ENCODE measurements around the gene PCA3.
"Not testable (repeated sequence)": the region's sequence is repeated elsewhere in the genome, so short reads cannot be mapped to it uniquely, and the experiment has no call there.

PCA3 gene

DNA sequence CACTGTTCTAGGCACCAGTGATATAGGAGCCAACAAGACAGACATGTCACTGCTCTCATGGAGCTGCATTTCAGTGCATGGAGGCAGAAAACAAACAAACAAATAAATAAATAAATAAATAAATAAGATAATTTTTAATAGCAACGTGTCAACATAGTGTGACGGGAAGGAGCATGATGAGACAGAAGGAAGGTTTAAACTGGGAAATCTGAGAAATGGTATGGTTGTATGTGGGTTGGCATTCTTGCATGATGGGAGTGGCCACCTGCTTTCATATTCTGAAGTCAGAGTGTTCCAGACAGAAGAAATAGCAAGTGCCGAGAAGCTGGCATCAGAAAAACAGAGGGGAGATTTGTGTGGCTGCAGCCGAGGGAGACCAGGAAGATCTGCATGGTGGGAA, at the start of gene PCA3:
TSS of gene PCA3 (plus strand) at position 301 of the 400 bp plus-strand sequence.
- no peak for DNase-seq

DNA sequence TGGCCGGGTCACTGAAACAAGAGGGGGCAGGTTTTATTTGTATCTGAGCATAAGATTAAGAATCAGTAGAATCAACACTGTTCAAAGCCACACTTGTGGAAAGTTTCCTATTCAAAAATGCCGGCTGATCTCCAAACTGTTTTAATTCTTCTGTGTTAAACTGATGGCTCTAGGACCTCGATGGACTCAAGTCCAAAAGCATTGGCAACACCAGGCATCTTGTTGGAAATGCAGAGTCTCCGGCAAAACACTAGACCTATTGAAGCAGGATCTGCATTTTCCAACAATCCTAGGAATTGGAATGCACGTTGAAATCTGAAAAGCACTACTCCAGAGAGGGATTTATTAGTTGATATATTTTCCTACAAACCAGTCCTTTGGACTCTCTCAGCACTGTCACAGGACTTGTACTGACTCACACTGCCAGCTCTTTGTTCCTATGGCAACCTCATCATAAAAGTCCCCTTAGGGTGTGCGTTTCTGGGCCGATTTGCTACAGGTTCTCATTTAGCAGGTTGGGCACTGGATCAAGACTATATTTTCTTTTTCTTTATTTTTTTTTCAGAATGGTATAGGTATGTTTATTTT, 48.1 kb upstream of the PCA3 start:
- peak; percentile 82 for DNase-seq

DNA sequence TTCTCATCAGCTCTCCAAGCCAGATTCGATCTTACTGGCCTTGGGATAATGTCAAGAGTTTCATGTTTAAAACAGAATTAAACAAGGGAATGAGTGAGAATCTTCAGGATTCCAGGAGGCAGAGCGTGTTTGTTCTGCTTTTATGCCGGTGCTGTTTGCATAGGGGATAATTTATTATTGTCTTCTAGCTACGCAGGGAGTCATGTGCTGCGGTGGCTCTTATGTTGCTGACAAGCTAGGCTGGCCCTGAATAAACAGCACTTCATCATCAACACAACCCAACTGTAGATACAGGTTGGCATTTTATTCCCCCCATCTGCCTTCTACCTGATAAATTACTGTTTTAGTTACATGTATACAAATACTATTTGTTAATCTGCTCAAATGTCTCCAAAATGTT, 47.1 kb upstream of the PCA3 start:
- peak; percentile 94 for DNase-seq

DNA sequence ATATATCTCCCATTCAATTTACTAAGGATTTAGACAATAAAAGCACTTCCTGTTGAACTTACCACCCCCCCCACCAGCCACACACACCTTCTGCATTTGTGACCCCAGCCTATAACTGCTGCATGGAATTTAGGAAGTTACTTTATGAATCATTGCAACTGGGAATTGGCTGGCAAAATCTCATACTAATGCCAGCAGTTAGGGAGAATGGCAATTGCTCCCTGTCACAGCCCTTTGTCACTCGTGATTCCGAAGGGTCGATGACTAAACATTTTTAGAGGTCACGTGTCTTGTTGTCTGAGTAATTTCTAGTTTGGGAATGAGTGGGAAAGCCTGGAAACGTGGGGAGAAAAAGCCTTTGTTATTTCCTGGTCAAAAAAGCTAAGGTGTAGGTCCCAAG, 46.6 kb upstream of the PCA3 start:
- peak; percentile 94 for DNase-seq

DNA sequence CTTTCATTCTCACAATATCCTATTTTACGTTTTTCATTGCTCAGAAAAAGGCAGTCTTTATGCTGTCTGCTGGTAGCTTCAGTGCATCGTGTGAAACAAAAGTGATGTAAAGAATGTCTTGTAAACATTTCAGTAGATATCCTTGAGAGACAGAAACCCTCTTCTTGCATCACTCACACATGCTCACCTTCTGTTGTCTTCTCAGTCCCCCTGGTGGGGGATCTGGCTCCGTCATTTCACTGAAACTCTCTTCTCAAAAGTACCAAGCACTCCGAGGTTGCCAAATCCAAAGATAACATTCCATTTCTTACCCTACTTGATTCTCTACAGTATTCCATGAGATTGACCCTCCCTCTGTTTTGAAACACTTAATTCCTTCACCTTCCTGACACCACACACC, 46.1 kb upstream of the PCA3 start:
- peak; percentile 36 for DNase-seq

DNA sequence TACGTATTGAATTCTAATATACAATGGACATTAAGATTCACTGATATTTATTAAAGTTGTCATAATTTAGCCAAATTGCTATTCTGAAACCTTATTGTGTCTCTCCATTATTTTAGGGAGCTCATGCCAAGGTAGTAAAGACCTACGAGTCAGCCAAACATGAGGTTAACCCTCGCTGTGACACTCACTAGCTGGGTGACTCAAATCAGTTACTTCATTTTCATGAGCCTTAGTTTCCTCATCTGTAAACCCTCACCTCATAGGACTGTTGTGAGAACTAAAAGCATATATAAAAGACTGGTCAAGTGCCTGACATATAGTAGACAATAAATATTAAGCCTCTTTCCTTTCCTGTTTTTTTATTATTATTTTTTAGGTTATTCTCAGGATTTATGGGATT, 44.0 kb upstream of the PCA3 start:
- DNase-seq = no peak

DNA sequence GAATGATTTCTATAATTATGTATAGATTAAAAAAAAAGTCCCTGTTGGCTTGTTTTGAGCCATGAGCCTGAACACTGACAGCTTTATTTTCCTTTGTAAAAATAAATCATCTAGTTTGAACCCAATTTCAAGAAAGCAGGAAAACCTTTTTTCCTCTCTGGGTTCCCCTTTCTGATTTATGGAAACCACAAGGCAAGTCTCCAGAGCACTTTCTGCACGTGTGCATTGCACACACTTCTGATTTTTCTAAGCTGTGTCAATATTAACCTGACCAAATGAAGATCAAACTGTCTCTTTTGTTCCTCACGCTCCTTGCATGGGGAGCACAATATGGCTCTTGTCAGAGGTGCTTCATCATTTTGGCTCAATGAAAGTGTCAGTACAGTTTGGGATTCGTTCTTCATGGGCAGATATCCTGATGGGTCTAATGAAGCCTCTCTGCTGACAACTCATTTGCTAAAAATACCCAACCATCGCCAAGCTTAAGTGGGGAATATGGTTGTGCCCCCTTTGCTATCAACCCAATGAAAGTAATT, 39.2 kb upstream of the PCA3 start:
- peak; percentile 97 for DNase-seq

DNA sequence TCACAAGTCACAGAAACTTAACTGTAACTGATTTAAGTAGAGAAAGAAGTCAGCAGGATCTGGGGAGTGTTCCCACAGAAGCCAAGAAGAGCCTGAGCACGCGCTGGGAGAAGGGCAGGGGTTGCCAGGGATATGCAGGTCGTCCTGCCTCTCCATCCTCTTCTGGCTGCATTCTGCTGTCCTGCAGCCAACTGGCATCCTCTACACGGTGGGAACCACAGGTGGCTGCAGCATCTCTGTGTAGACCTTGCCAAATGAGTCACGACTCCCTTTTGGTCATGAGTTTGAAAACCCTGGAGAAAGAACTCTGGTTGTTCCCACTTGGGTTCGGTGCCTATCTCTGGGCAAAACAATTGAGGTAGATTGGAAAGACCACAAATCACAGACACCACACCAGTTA, 38.4 kb upstream of the PCA3 start:
- peak; percentile 83 for DNase-seq

DNA sequence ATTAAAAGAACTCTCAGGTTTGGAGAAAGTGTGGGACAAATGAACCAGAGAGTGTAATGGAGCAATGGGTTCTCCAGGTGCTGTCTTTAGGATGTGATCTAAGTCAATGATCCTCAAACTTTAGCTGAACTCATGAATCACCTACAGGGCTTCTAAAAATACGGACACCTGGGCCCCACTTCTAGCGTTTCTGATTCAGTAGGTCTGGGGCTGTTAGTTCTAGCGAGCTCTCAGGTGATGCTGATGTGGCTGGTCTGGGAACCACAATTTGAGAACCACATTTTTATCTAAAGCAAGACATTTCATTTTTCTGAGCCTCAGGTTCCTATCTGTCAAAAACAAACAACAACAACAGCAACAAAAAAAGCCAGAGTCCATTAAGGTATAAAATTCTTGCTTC, 35.1 kb upstream of the PCA3 start:
- DNase-seq = peak; percentile 80

DNA sequence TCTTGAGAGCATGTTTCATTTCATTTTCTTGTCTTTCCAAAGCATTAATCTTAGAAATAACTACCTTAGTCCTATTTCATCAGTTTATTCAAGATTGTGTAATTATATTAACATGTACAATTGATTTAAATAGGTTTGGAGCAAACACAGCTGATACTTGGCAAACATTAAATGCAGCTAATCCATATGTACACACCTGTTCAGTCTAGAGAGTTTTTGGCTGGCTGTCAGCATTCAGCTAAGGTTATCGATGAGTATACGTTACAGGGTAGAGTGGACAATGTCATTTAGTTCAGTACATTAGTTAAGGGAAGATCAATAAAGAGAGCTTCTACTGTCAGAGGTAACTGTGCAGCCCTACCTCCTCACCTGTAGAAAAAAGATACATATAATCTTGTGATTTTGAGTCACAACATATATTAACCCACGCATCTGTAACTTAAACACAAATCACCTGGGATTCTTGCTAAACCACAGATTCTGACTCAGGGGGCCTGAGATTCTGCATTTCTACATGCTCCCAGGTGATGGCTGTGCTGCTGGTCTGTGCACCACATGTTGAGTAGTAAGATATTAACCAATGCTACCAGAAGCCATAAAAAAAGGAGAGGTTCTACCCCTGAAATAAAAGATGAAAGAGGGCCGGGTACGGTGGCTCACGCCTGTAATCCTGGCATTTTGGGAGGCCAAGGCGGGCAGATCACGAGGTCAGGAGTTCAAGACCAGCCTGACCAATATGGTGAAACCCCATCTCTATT, 34.1 kb upstream of the PCA3 start:
- peak; percentile 98 for DNase-seq

DNA sequence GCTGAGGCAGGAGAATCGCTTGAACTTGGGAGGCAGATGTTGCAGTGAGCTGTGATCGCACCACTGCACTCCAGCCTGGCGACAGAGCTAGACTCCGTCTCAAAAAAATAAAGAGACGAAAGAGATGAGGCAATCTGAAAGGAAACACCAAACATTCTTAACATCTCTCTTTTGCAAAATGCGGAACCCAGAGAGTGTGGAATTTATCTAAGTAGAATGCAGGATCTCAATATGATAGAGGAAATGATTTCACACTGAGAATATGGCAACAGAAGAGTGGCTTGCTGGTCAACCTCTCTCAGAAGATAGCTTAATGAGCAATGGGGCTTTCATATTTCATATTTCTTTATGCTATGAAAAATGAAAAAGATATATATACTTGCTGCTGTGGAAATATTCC, 33.4 kb upstream of the PCA3 start:
- DNase-seq = no peak

DNA sequence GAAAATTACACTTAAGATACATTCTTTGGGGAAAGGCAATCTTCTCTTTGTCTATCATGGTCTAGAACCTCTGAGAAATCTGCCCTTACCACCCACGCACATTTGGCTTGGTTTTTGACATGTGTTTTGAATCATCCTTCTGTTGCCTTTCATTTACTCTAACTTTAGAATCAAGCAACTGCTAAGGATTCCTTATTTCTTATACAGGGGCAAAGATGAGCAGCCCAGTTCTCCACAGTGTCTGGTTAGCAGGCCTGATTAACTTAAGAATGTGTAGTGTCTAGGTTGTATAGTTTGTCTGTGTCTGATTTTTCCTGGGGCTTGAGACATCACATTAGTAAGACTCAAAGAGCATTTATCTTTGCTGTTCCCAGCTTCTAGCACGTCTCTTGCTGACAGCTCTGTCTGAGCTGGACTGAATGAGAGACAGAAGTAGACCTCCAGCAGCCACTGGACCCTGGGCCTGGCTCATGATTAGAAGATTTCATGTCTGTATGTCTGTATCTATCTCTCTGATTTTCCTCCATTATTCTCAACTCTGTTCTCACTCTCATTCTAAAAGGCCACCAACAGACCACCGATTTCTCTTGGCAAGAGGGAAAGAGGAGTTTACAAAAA, 31.8 kb upstream of the PCA3 start:
- peak; percentile 12 for DNase-seq

DNA sequence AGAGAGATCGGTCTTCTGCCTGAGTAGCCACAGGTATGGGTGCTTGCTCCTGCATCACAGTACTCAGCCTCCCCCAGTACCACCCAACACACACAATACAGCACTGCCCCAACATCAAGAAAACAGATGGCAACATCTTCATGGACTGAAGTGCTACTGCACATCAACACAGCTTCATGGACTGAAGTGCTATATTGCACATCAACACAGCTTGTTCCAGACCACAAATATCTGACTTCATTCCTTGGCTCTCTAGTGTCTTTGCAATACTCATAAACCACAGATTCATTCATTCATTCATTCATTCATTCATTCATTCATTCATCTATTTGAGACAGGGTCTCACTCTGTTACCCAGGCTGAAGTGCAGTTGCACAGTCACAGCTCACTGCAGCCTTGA, 31.1 kb upstream of the PCA3 start:
- DNase-seq = no peak

DNA sequence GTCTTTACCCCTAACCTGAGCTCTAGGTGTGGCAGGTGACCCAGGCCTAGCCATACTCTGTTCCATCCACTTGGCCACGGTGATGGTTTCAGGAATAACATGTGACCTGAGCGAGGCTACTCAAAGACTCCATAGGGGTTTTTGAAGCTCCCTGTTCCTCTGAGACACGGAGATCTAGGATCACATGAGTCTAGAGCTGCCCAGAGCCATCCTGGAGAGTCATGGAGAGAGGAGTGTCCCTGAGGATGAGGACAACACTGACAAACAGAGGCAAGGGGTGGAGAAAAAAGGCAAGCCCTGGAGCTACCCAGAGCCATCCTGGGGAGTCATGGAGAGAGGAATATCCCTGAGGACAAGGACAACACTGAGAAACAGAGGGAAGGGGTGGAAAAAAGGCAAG, 29.5 kb upstream of the PCA3 start:
- DNase-seq = no peak

DNA sequence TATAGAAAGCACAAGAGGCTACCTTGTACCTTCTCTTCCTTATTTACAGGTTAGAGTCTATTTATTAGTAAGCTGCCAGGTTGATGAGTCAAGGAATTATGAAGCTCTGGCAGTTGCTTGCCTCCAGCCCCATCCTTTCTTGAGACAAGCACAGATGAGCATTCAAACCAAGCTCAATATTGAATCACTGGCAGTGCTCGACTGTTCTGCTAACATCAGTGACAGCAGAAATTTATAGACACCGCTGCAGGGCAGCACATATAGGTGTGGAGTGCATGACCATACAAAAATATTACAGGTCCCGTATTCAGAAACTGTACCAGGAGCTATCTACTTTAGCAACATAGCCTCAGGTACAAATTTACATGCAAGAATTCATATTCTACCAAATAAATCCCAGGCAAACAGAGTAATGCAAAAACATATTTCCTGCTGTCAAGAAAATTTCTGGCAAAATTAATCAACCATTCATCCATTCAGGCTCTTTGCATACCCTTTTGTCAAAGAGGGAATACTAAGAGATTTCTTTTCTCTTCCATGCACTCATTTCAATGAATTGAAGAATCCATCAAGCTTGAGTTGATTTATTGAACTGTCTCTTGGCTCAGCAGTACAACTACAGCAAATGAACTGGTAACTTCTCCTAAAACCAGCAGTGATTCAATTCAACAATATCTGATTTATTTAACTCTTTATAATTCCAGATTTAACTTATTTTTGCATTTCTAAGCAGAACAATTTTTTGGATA, 26.9 kb upstream of the PCA3 start:
- peak; percentile 68 for DNase-seq

DNA sequence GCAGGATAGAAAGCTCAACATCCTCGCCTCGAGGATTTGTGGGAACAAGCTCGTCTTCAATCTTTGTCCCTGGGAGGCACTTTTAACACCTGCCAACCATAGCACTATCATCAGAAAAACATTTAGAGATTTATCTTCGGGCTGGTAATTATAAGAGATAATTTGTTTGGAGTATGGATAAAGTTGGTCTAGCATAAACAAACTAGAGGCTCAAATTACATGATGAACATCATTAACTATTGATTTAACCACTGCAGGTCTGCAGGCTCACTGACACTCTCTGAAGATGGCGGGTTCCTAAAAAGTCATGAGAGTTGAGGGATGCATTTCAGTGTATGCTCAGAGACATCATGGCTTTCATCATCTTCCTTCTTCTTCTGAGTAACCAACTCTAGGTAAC, 25.8 kb upstream of the PCA3 start:
- DNase-seq = peak; percentile 88

DNA sequence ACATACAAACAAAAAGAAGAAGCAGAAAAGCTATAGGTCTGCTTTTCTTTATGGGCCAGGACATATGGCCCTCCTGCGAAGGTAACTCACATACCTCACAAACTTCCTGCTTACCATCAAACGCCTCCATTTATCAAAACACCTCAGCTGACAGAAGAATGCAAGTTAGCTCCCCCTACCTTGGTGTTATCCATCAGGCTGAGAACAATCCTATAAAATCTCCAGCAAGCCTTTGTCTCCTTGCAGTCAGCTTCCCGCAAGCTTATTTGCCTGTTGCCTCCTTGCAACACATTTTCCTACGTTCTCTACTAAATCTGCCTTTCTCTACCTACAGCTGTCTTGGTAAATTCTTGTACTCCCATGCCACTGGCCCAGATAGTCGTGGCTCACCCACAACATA, 22.7 kb upstream of the PCA3 start:
- peak; percentile 16 for DNase-seq

DNA sequence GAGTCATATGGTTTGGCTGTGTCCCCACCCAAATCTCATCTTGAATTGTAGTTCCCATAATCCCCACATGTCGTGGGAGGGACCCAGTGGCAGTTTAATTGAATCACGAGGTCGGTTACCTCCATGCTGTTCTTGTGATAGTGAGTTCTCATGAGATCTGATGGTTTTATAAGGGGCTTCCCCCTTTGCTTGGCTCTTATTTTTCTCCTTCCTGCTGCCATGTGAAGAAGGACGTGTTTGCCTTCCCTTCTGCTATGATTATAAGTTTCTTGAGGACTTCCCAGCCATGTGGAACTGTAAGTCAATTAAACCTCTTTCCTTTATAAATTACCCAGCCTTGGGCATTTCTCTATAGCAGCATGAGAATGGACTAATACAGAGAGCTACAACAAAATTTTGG, 21.3 kb upstream of the PCA3 start:
- DNase-seq = not testable (repeated sequence)

DNA sequence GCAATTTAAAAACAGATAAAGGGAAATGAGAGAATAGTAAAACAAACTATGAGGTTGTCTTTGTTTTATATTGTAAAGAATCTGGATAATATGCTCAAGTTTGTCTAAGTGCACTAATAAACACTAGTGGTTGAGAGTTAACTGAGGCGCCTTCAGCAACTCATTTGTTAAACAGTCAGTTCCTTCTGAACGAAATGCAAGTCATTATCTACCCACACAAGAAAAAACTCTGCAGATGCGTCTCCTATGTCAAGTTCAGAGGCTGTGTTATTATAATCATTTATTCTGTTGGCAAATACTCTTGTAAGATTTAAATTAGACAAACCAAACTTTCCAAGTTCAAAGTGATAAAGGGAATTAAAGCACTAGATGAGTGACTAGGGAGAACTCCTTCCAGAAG, 20.3 kb upstream of the PCA3 start:
- no peak for DNase-seq

DNA sequence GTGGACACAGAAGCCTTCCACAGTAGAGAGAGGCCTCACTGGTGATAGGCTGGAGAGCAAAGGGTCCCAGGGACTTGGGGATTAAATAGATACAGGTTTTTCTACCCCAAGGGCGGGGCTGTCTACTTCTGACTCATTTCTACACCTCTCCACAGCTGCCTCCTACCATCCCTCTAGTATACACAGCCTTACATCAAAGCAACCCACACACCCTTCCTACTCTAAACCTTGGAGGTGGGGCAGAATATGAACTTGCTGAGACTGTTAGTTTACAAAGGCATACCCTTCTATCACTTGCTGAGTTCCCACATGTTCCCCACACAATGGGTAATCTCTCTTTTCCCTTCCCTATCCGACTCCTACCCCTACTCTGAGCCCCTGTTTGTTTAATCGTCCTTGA, 19.9 kb upstream of the PCA3 start:
- DNase-seq = no peak

DNA sequence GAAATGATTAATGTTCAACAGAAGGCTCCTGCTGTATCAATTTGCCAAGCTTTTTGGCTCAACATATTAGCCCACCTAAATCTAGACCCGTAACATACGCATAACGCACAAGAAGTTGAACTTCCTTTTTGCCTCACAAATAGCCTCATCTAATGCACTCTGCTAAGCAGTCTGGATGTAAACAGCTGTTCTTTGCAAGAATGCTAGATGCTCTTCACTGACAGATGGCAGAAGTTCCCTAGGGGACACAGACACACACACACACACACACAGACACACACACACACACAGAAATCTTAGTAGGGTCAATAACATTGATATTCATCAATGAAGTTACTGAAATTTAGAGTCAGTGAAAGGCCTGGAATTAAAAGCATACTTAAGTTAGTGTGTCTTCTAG, 13.2 kb upstream of the PCA3 start:
- DNase-seq = peak; percentile 75

DNA sequence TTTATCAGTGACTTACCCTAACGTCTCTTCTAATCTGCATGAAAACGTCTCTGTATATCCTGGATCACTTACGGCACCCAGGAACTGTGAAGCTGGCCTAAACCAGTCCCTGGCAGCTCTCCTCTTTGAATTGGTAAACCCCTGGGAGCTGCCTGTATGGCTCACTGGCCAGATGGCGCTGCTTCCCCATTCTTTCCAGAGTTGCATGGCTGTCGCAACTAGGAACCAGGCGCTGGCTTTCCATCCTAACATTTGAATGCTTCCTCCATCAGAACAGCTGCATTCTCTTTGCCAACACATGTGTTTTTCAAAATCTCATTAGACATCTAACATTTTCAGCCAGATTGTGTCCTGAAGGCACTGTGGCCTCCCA, 8.0 kb upstream of the PCA3 start:
- DNase-seq = peak; percentile 97

DNA sequence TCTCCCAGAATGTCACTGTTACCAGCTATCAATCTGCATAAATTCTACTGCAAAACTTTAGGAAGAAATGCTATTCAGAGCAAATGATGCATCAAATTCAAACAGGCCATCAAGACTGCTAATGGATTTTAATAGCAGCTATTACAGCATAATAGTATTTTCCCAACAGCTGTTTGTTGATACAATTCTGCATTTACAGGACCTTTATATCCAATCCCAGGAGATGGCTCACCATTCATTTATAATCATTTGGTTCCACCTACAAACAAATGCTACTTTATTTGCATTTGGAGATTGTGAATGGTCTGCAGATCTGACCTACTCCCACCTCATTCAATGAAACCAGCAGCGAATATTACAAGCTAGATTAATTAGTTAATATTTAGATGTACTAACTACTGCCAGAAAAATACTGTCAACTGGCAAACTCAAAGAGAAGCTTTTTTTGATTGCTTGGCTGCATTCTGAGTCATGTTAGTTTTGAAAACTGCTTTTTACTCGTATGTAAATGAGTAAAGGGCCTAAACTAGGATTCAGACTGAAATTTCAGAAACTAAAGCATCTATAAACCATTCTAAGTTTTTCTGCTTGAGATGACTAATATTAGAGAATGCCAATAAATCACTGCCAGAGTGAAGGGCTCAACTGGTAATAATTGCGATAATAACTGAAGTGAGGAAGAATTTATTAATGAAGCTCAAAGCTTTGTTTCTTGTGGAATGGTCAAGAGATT, 7.1 kb upstream of the PCA3 start:
- DNase-seq = peak; percentile 96
